HG03342 (cell line): Measurements from ENCODE around the gene TMEM132C.
"Not testable (repeated sequence)": the region's sequence is repeated elsewhere in the genome, so short reads cannot be mapped to it uniquely, and the experiment has no call there.

ENCODE experiments used
- ATAC-seq: cut with Tn5 transposase; IDR thresholded peaks from one replicate; pipeline ENCODE4 v1.9.1; 2021; ENCODE audit warnings: mild to moderate bottlenecking, moderate library complexity; ENCODE audit not compliant: unreplicated experiment

TMEM132C gene

DNA sequence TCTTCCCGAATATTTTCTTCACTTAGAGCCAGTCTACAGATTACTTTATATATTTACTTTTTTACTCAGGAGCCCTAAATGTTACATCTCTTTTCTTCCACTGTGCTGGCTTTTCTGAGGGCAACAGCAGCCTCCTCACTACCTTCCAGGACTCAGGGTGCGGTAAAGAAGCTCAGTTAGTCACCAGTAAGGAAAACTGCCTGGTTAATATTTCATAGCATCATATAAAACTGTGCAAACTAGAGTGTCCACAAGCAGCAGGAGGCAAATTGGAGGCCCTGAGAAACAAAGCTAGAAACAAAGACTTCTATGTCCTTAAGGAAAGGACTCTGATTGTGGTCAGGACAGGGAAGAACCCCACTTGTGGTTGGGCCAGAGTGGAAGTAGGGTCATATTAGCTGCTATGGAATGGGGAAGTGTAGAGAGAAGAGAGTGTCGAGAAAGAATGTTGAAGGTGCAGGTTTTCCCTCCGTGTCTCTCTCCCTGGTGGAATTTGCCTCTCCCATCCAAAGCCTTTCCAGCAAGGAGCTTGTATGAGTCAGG lies 336.7 kb downstream of the TMEM132C start:
- ATAC-seq: no peak

- ATAC-seq: not testable (repeated sequence)
Measured at GRCh38 chr12:128604219-128604618, 337.2 kb downstream of the TMEM132C start.

DNA sequence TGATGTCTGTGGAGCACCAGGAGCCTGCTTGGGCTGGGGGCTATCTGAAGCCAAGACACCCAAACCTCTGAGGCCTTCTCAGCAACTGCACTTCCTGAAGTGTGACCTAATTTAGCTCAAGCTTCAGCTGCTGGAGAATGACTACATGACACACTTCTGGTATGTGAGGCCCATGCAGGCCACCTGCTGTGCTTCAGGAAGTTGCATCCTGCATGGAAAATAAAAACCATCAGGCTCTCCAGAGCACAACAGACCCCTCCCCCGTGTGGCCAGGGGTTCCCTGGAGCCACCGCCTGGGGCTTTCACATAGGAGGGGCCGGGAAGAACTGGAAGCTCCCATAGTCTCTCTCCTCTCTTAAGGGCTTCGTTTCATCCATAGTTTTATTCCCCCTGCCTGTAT lies 339.1 kb downstream of the TMEM132C start:
- no peak for ATAC-seq

GRCh38 chr12:128606538-128606937 lies 339.6 kb downstream of the TMEM132C start:
- ATAC-seq: no peak

DNA sequence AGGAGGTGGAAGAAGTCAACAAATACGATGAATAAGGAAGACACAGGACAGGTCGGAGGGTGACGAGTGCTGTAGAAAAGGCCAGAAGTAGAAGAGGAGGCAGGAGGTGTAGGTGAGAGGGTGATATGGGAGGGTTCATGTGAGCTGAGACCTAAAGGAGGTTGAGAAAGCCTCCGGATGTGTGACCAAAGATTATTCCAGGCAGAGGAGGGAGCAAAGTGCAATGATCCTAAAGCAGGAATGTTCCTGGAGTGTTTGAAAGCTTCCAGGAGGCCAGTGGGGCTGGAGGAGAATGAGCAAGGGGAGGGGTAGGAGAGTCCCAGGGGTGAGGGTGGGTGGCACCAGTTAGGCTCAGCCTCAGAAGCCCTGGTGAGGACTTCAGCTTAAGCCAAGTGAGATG lies 340.0 kb downstream of the TMEM132C start:
- no peak for ATAC-seq

- ATAC-seq: no peak
Measured at GRCh38 chr12:128607641-128608040, 340.7 kb downstream of the TMEM132C start.

GRCh38 chr12:128609861-128610260 lies 342.9 kb downstream of the TMEM132C start:
- no peak for ATAC-seq

- no peak for ATAC-seq
Measured at GRCh38 chr12:128611736-128612135, 344.8 kb downstream of the TMEM132C start.

DNA sequence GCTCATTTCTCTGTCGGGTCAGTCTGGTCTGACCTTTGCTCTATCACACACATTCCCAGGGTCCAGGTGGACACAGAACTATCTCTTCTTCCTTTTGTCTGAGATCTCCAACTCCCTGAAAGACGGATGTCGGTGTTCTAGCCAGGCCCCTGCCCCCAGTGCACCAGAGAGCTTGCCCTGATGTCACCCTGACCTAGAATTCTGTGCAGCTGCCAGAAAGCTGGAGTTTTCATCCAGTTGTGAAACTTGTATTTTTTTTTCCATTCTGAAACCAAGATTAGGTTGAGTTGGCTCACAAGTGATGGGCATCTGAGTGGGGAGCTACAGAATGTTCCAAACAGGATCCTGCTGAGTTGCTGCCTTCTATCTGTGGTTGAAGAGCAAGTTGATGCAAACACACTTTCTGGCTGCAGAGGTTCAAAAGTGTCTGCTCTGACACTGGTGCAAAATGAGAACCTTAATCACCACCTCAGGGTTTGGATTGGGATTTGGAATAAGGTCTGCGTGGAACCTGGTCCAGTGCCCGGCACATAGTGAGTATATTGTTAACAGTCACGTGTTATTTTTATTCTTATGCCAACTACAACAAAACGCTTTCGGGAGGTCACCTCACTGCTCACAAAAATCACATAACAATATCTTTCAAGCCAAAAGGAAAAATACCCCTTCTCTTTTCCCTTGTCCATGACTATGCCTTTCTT lies 345.3 kb downstream of the TMEM132C start:
- ATAC-seq: no peak

DNA sequence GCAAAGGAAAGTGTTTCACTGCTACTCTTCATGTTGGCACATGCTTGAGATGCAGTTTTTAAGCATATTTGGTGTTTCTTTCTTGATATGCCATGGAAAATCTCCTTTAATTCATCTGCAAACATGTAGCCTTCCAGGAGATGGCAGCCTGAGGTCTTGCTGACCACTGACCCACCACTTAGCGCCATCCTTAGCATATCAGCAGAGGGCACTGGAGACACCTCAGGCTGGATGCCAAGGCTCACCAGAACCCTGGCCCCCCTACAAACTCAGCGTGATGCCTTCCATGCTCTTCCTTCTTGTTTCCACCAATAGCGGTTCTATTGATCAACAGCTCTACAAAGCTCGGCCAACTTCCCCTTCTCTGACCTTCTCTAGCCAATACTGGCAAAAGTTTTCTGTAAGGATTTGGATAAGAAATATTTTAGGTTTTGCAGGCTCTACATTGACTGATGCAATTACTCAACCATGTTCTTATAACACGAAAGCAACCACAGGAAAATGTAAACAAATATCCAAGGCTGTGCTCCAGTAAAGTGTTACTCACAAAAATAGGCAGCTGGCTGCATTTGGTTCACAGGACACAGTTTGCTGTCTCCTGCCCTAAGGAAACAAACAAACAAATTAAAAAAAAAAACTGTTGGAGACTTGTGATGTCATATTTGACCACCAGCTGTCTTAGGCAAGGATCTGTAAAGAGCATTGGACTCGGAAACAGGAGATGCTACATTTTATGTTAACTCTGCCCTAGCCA lies 347.0 kb downstream of the TMEM132C start:
- no peak for ATAC-seq

GRCh38 chr12:128617304-128617833 lies 350.4 kb downstream of the TMEM132C start:
- no peak for ATAC-seq

DNA sequence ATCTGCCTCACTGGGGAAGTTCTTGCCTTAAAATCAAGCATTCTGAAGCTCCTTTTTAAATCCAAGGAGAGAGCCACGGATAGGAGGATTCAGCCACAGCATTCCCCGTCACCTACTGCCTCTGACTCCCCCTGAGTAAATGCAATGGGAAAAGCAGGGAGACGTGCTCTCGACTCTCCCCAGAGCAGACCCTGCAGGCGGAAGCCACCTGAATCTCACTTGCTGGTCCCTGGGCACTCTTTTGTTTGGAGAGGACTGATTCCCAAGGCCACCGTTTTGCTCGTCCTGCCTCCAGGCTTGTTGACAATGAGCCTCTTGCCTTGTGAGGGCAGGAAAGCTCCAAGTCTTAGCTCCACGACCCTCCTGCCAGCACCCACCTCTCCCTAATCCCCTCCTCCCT lies 352.3 kb downstream of the TMEM132C start:
- ATAC-seq: no peak

DNA sequence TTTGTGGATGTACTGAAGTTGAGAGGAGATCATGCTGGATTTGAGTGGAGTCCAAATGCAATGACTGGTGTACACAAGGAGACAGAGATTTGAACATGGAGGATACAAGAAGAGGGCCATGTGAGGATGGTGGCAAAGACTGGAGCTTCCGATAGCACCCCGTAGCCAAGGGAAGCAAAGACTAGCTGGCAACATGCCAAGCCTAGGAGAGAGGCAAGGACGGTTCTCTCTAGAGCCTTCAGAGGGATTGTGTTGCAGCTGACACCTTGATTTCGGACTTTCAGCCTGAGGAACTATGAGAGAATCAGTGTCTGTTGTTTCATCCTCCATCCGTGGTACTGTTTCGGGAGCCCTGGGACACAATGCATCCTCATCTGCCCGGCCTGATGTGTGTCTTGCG lies 354.3 kb downstream of the TMEM132C start:
- no peak for ATAC-seq

- ATAC-seq: no peak
Measured at GRCh38 chr12:128623748-128624147, 356.8 kb downstream of the TMEM132C start.

- ATAC-seq: no peak
Measured at GRCh38 chr12:128626808-128627320, 359.9 kb downstream of the TMEM132C start.

DNA sequence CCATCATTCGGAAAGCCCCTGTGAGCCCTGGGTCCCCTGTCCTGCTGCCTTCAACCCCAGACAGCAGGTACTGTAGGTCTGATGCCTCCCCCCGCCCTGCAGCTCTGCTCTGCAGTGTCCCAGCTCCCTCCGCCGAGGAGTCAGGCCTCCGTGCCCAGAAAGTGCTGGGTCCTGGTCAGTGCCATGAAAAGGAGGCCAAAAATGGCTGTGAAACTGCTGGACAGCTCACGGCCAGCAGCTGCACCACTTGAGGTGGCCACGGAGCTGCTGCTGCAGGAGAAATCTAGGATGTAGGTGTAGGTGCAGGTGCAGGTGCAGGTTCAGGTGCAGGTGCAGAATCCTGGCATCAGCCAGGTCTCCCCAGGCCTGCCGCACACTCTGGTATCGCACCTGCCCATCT lies 360.7 kb downstream of the TMEM132C start:
- no peak for ATAC-seq

DNA sequence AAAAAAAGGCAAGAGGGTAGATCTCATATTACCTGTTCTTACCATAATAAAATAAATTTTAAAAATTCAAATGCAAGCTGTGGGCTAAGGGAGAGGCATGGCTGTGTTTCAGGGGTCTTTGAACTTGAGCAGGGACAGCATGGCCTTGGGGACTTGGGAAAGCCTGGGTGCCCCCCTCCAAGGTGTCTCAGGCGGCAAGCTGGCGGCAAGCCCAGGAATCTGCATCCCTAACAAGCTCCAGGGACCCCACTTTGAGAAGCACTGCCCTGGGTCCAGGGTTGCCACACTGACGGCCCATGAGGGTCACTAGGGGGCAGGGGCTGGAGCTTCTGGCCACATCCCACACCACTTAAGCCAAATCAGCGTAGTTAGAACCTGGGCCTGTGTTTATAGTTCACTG lies 363.0 kb downstream of the TMEM132C start:
- no peak for ATAC-seq

DNA sequence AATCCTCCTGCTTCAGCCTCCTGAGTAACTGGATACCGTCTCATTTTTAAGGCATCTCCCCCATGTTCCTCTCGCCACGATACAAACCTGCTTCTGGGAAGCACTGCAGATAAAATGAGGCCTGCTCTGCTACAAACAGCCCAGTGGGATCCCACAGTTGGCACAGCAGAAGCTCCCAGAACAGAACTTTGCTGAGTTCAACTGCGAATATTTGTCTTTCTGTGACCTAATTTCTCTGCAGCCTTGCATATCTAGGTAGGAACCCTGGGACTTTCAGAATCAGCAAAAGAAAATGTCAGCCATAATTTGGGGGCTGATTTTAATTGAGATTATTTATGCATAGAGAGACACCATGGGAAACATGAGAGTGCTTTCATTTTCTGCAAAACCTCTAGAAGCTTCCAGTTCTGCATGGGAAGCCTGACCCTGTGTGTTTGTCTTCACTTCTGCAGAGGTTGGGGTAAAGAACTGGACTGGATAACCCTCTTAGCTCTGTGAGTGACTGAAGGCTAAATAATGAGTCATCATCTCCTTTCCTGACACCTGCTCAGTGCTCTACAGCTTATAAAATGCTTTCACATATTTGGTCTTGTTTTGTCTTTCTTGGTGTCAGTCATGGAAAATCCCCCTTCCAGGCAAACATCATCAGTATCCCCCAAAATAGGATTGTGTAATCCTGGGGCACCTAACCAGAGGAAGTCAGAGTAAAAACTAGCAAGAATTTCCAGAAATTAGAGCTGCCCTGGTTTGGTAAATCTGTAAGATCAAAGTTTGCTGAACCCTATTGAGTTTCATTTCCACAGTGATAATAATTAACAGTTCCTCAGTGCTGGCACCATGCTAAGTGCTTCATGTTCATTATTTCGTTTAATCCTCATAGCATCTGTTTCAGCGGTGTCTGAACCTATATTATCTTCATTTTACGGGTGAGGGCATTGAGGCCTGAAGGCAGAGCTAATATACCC lies 371.0 kb downstream of the TMEM132C start:
- peak; percentile 92 for ATAC-seq

DNA sequence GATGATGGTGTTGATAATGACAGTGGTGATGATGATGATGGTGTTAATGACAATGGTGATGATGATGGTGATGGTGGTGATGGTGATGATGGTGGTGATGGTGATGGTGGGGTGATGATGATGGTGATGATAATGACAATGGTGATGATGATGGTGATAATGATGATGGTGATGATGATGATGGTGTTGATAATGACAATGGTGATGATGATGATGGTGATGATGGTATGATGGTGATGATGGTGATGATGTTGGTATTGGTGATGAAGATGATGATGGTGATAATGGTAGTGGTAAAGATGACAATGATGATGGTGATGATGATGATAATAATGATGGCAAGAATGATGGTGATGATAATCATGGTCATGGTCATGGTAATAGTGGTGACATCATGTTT lies 372.1 kb downstream of the TMEM132C start:
- ATAC-seq: no peak

DNA sequence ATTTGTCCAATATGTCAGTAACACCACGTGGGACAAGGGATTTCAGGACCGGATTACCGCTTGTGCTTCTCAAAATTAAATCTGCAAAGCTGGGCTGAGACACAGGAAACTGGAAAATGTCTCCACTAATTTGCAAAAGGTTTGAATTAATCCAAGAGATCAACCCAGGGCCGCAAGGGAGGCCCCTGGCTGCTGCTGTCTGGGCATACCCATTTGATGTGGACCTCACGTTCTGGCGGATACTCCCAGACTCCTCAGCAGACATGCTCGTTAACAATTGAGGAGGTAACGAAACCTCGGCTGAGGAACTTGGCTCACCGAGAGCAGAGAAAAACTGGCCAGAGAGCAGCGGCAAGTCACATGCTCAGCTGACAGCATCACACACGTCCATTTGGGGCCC lies 376.2 kb downstream of the TMEM132C start:
- ATAC-seq: no peak
